HG03575 (cell line): ENCODE data around the gene ALDH5A1.
"Not testable (repeated sequence)": the region's sequence is repeated elsewhere in the genome, so short reads cannot be mapped to it uniquely, and the experiment has no call there.

Experiments used
- ATAC-seq: cut with Tn5 transposase; IDR thresholded peaks from one replicate; pipeline ENCODE4 v1.9.1; 2021; ENCODE audit not compliant: unreplicated experiment, insufficient number of reproducible peaks, low FRiP score; ENCODE audit errors: extremely low read depth

ALDH5A1 gene

DNA sequence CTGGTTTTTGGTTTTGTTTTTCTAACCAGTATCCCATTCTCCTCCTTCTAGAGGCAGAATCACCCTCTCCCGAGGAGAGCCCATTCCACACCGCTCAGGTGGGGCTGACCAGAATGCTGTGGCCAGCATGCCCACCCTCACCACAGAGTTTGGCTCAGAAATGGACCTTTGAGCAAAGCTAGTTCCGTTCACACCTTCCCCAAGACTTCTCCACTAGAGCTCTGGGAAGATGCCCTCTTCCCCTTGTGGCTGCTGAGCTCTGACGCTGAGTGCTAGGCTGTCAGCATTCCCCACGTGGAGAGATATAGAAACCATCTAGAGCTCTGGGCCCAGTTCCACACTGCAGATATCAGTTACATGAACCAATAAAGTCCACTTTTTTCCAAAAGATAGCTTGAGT is 13.3 kb upstream of the ALDH5A1 start:
- ATAC-seq, result no peak

DNA sequence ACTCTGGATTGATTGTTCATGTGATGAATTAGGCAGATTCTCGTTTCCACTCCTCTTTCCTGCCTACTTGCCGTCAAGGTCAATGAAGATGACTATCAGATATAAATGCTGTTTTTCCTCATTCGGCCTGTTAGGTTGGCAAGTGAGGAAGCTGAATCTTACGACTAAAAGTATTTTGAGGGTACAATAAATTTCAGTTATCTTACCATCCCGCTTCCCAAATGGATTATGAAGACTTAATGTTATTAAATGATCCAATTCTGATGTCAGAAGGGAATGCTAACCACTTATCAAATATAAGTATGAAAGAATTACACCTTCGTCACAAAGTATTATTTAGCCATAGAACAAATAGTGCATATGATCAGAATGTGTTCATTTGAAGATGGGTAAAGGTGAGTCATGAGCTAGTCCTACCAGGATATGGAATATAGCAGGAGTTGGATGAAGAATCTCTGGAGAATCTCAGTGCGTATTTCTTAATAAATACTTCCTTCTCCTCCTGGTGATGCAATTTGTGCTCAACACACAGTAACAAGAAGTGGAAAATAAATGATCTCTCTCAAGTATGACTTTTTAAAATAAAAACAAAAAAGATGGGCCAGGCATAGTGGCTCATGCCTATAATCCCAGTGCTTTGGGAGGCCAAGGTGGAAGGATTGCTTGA is 10.0 kb upstream of the ALDH5A1 start:
- no peak for ATAC-seq

DNA sequence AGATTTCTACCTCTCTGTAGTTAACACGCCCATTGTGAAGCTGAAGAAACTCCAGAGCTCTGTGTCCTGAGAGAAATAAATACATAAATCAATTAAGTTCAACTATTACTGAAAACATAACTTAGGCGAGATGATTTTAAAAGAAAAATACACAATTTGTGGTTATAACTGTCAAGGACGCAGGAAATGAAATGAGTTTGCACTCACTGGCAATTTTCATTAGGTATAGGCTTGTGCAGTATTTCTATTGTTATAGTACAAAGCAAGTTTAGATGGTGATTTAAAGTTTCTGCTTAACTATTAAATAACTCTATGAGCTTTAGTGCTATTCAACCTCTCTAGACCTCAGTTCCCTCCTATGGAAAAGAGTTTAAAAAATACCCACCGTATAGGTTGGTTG is 8.7 kb upstream of the ALDH5A1 start:
- ATAC-seq, result no peak

DNA sequence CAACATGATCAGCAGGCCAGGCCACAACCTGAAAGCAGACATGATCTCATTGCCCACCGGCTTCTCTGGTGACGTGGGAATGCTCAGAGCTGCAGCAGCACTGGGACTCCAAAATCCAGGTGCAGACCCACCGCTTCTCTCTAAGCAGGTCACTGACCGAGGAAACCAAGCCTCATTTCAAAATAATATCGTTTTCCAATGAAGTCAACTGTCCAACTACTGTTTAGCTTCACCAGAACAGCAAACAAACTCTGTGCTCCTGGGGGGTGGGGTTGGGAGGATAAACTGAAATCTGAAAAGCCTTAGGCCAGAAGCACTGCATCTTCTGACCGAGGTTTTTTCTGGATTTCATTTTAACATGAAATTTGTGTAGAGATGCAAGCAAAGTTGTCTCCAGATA is 5.3 kb upstream of the ALDH5A1 start, which contains the start of gene GPLD1:
Gene GPLD1 (minus strand): TSS at position 109 of the 400 bp plus-strand sequence. CDS start 67 bp downstream, at position 42.
- ATAC-seq, result no peak

DNA sequence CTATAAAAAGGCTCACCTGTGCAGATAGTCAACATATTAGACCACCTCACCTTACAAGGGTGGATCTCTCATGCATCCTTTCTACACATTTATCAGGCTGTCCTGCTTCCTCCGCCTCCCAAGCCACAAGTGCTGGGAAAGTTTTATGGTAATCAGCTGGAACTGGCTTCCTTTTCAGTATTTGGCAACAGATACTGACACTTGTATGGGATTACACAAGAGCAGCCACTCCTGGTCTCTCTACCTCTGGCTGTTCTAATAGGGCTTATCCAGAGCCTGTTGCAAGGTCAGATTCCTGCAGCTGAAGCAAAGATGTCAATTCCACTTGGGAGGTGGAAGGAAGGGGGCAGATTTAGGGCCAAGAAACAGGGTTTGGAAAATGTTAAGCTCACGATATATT is 4.9 kb upstream of the ALDH5A1 start:
- ATAC-seq, result no peak

DNA sequence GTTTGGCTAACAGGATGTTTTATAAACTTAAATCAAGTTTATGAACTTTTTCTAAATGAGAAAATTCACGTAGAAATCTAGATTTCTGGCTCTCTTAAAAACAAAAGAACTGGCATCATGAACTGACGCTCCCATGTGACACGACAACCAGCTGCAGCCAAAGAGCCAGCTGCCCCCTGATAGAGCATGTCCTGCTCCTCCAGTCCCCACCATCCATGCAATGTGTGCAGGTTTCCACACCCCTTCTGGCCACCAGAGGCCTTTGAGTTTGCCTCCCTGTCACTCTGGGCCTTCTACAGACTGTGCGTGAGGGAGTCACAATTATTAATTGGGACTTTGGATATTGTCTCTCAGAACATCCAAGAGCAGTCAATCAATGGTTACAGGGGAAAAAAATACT is 3.8 kb upstream of the ALDH5A1 start:
- ATAC-seq, result no peak

DNA sequence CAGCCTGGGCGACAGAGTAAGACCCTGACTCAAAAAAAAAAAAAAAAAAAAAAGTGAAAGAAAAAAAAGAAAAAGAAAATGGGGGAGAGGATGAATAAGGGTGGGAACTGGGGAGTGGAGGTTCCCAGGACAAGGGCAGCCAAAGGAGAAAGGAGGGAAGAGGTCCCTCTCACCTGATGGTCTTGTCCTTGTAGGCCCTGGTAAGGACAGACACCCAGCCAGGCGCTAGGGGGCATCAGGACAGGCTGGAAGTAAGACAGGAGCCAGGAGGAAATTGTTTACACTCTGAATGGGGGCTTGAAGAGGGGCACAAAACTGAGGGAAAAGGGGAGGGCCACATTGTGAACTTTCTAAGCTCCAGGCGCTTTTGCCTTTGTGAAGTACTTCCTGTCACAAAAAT is 2.3 kb upstream of the ALDH5A1 start:
- ATAC-seq, result no peak

DNA sequence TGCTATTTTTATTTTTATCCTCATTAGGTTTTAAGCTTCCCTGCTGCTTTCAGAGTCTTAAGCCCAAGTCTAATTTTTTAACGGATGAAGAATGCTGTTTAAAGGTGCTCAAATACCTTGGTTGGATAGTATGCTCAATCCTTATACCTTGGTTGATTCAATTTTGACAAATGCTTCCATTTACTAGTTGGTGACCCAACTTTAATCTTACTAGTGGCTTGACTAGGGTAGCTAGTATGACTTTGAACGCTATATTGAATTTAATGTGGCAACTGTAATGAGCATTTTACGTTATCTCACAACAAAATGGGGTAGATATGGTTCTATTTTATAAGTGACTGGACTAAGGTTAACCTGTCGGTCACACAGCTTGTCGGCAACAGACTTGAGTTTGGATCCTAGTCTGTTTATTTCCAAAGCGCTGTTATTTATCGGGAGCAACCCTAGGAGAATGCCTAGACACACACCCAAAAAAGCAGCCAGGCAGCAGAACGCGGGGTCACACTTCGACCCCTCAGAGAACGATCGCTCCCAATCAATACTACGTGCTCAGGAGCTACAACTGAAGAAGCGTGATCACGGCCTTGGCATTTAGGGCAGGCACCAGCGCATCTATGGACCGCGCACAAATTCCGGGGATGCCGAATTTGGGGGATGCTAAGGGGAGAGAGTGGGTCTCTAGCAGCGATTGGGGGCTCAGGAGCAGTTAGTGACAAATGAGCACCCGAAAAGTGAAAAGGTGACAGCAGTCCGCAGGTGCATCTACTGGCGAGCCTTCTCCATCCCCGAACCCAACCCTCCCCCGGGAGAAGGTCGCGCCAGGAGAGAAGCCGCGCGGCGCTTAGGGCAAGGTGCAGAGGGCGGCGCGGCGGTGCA is 586 bp upstream of the ALDH5A1 start:
- ATAC-seq, result no peak

DNA sequence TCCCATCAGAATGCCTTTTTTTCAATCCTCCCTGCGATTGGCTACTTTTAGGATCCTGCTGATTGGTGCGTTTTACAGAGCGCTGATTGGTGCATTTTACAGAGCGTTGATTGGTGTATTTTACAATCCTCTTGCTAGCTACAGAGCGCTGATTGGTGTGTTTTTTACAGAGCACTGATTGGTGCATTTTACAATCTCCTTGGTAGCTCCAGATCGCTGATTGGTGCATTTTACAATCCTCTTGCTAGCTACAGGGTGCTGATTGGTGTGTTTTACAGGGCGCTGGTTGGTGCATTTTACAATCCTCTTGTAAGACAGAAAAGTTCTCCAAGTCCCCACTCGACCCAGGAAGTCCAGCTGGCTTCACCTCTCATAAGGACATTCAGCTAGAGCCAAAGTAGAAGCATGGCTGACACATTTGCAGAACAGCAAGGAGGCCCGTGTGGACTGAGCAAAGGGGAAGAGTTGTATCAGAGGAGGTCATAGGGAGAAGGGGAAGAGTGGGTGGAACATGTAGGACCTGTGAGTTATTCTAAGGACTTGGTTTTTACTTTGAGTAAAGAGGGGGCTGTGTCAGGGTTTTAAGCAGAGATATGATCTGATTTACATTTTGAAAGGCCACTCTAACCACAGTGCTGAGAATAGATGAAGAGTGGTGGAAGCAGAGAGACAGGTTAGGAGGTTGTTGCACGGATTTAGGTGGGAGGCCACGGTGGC is 2.6 kb downstream of the ALDH5A1 start:
- peak; percentile 35 for ATAC-seq

DNA sequence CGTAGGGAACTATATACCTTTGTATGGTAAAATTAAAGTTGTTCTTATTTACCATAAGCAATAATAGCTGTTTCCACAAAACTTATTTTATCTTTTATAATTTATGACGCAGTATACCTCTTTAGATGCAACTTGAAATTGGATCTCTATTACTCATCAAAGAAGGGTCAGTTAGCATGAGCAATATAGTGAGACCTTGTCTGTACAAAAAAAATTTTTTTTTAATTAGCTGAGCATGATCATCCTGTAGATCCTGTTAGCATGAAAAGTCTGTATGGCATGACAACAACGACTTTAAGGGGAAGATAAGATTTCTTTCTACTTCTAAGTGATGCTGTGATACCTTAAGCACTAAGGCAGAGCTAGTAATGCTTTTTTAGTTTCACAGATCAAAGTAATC is 5.9 kb downstream of the ALDH5A1 start:
- ATAC-seq, result no peak

DNA sequence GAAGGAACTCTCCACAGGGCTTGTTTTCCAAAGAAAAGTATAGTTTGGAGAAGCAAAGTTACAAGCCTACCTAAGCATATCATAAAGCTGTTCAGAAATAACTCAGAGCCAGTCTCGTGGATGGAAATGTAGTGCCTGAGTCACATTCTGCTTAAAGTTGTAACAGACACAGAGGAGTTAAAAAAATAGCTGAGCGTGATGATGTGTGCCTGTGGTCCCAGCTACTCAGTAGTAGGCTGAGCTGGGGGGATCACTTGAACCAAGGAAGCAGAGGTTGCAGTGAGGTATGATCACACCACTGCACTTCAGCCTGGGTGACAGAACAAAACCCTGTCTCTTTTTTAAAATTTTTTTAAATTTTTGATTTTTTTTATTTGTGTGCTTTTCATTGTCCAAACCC is 6.6 kb downstream of the ALDH5A1 start:
- no peak for ATAC-seq

DNA sequence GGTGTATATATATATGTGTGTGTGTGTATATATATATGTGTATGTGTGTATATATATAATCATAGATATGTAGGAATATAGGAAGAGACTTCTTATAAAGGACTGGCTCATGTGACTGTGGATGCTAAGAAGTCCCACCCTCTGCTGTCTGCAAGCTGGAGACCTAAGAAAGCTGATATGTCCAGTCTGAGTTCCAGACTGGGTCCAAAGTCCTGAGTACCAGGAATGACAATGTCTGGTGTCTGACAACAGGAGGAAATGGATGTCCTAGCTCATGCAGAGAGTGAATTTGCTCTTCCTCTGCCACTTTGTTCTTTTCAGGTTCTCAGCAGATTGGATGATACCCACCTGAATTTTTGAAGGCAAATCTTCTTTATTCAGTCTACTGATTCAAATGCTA is 7.1 kb downstream of the ALDH5A1 start:
- no peak for ATAC-seq

DNA sequence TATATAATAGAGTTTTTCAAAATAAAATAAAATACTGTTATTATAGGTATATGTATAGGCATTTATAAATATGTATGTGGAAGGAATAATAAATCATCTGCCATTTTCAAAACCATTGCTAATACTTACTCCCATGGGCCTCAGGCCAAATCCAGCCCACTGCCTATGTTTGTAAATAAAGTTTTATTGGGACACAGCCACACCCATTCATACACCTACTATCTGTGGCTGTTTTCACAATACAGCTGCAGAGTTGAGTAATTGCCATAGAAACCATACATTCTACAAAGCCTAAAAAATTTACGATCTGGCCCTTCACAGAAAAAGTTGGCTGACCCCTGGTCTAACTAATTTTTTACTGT is 9.5 kb downstream of the ALDH5A1 start:
- no peak for ATAC-seq

DNA sequence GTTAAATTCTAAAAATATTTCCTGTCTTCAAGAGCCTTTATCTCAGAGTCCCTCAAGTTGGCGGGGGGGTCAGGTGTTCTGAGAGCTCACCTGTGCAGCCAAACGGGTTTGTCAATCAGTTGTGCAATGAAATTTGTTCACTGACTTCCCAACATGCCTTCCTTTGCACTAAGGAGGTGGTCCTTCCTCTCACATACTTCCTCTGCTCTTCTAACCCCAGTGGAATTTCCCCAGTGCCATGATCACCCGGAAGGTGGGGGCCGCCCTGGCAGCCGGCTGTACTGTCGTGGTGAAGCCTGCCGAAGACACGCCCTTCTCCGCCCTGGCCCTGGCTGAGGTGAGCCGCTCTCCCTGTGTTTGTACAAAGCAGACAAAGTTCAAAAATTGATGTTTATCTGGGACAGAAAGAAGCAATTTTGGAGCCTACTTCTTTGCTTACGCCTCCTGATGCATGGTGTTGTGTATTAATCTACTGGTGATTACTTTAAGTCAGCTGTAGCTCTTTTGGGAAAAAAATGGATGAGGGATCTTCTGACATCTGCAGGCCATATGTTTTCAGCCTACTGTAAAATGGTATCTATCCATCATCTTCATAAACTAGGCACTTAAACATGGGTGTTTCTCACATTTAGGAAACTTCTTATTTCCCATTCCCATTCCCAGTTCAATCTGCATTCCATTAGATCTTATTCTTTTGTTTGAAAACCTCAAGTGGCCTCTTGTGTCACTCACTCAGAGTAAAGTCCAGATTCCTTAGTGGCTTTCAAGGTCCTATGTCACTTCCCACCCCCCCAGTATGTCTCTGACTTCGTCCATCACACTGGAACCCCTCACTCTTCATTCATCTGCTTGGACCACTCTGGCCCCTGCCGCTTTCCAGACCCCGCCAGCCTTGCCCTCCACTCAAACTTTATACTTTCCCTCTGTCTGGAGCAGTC is 10.1 kb downstream of the ALDH5A1 start:
- no peak for ATAC-seq

DNA sequence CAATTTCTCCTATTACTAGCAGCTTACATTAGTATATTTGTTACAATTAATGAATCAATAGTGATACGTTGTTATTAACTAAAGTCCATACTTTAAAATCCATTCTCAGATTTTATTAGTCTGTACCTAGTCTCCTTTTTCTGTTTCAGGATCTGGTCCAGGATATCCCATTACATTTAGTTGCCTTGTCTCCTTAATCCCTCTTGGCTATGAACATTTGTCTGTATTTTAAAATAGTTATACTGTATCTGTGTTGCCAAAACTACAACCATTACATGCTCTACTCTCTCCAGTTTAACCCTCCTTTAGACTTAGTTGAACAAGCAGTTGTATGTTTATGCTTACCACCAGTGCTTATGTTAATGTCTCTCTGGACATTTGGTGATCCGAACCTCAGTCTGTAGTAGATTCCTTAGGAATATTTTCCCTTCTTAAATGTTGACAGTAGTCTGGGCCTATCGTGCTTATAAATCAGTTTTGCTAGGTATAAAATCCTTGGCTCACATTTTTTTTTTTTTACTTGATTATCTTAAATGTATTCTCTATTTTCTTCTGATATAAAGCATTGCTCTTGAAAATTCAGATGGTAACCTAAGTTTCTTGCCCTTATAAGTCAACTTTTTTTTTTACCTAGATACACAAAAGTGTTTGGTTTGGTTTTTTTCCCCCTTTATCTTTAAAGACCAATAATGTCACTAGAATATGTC is 12.2 kb downstream of the ALDH5A1 start:
- no peak for ATAC-seq

DNA sequence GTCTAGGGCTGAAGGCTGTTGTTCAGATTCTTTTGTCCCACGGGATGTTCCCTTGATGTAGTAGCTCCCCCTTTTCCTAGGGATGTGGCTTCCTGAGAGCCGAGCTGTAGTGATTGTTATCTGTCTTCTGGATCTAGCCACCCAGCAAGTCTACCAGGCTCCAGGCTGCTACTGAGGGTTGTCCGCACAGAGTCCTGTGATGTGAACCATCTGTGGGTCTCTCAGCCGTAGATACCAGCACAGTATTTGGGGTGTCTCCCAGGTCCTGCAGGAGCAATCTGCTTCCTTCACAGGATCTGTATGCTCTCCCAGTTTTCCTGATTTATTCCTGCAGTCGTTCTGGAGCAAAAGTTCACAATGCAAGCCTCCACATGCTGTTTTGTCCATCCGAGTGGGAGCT is 17.2 kb downstream of the ALDH5A1 start:
- not testable (repeated sequence) for ATAC-seq

DNA sequence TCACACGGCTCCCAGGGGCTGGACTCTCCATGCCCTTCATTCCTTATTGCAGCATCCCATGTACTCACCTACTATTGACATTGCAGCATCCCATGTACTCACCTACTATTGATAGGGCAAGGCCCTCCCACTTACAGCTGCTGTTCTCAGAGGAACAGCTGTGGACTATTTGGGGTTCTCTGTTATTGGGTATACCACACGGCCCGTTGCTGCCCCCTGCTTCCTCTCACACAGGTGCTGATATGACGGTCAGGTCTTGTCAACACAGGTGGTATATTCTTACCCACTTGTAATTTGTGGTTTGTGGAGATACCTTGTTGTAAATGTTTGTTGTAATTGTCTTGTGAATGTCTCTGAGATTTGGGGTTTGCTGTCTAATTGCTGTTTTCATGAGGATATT is 18.8 kb downstream of the ALDH5A1 start:
- ATAC-seq, result no peak
